NCI-H2107 treated with DMSO at 0.1 percent for 48 hours (cell line): Measurements from ENCODE around the gene INTS4.
A peak's percentile ranks its signal among the peaks of the same experiment; 100 is the strongest.
"Not testable (repeated sequence)": the region's sequence is repeated elsewhere in the genome, so short reads cannot be mapped to it uniquely, and the experiment has no call there.

Experiments
- DNase-seq: peaks from one replicate; lab custom pipeline; 2025; ENCODE audit not compliant: unreplicated experiment; lab: John Stamatoyannopoulos, UW

INTS4 gene

DNA sequence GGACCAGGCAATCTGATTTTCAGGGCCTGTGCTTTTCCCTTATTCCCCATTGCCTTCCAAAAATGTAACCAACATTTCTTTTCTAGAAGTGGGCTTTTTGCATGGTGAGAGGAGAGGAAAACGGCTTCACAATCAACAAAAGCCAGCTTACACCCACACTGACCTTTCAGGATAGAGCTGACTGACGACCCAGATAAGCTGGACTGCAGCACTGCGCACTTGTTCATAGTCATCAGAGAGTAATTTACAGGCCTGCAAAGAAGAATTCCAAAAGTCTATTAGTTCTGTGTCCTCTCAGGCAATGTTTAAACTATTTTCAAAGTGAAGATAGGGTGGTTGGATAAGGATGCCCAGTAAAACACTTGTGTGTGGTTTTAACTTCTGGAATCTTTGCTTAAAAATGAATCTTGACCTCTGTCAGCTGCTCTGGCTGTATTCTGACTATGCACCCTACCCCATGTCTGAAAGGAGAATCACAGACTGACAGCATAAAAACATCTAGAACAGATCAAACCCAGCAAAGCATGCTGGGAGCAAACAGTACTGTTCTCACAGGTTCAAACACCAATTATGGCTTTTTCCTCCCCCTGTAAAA lies 35.8 kb downstream of the INTS4 start:
- DNase-seq: not testable (repeated sequence)

DNA sequence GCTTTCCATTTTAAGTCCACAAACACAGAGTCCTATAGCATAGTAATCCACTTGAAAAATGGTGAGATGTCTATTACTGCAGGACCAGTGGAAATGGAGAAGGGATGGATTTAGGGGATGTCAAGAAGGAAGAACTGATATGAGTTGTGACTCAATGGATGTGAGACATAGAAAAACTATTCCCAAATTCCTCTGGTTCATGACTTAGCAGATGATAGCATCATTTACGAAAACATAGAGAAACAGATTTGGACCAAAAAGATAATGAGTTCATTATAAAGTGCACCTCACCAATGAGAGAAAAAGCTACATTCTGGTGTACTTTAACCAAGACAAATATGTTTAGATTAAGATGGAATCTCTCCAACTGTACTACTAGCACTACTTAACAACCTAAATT lies 51.2 kb downstream of the INTS4 start:
- DNase-seq: not testable (repeated sequence)

DNA sequence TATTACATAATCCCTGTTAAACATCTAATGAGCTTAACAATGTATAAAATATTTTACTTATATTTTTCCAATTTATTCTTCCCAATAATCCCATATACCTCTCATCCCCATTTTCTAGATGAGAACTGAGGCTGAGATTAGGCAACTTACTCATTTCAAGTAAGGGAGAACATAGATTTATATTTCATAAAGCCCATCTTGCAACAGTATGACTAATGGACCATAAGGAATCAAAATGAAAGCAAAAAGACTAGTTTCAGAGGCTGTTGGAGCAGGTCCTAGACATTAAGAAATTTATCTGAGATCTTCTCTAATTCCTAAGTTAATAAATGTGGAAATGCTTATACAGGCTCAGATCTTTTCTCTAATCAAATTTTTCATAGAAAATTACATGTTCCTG lies 52.0 kb downstream of the INTS4 start:
- not testable (repeated sequence) for DNase-seq

DNA sequence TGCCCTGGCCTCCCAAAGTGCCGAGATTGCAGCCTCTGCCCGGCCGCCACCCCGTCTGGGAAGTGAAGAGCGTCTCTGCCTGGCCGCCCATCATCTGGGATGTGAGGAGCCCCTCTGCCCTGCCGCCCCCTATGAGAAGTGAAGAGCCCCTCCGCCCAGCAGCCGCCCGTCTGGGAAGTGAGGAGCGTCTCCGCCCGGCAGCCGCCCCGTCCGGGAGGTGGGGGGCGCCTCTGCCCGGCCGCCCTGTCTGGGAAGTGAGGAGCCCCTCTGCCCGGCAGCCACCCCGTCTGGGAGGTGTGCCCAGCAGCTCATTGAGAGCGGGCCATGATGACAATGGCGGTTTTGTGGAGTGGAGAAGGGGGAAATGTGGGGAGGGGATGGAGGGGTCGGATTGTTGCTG lies 60.9 kb downstream of the INTS4 start:
- DNase-seq: not testable (repeated sequence)

DNA sequence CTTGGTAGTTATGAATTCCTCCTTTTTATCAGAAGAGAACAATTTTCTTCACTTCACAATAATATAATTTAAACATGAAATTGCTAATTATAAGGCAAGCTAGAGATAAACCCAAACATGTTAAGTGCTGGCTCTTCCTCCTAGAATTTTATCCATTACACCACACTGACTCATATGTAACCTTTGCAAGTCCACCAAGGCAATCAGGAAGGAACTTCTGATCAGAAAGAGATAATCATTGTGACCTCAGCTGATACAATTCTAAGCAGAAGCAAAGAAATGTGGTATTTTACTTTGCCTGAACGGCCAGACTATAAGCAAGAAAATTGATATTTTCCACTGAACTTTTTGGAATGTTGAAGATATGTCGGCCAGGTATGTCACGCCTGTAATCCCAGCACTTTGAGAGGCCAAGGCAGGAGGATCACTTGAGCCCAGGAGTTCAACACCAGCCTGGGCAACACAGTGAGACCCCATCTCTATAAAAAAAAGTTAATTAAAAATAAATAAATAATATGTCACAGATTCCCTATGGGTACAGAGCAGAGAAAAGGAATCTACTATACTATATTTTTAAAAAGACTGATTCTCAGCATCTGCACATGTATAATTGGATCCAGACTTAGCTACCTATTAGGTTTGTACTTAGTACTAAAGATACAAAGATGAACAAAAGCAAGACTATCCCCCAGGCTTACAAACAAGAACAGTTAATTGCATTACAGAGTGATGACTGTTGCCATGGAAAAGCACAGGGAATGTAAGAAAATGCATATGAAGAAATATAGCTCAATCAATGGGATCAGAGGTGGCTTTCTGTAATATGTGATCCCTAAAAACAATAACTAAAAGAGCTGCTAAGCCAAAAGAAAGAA lies 63.9 kb downstream of the INTS4 start:
- not testable (repeated sequence) for DNase-seq

DNA sequence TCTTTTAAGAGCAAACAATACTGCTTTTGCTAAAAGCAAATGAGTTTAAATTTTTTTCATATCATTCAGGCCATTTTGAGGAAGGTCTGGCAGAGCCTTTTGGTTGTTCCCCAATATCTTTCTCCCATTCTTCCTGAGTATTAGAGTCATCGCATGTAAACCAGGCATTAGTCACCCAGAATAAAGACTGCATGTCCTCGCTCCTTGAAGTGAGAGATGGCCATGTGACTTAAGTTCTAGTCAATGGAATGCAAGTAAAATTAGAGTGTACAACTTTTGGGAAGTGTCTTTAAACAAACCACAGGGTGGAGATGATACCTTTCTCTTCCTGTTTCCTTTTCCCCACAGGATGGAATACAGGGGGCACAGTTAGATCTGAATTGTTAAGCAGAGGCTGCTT lies 76.8 kb downstream of the INTS4 start:
- DNase-seq: not testable (repeated sequence)

DNA sequence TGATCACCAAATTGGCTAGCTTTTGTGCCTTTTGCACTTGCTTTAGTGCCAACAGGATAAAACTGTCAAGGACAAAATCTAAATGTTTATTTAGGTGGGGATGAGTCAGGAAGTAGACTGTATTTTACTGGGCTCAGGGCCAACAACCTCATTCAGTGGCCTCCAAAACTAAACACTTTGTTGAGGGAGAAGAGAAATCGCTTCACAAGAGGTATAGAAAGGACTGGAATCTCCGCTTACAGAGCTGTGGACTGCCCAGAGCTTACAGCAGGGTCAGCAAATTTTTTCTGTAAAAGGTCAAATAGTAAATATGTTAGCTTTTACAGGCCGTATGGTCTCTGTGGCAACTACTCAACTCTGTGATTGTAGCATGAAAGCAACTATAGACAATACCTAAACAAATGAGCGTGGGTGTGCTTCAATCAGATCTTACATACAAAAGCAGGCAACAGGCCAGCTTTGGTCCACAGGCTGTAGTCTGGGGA lies 80.1 kb downstream of the INTS4 start:
- DNase-seq: peak; percentile 8

DNA sequence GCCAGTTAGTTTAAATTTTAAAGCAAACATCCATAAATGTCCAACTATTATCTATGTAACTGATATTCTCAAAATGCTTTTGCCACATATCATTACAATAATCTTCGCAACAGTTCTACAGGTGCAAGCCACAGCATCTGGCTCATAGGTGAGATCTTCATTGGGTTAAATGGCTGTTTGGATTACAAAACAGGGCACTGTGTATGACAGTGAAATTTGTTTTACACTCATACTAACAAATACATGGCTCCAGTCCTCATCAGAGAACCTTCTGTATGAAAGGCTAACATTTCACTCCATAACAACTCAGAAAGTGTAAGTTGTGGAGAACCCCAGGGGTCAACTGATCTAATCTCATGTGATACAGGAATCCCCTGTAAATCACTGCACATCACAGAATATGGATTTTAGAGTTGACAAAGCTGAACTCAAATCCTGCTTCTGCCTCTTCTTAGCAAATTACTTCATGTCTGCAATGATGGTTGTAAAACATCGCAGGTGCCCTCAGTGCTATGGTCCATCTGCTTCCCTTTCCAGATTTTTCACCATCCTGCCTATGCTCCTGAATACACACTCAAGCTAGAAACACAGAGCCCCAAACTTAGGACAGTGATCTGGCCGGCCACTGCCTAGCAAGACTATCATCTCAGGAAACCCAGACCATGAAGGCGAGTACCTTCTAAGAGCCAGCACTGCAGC lies 80.7 kb downstream of the INTS4 start:
- not testable (repeated sequence) for DNase-seq

DNA sequence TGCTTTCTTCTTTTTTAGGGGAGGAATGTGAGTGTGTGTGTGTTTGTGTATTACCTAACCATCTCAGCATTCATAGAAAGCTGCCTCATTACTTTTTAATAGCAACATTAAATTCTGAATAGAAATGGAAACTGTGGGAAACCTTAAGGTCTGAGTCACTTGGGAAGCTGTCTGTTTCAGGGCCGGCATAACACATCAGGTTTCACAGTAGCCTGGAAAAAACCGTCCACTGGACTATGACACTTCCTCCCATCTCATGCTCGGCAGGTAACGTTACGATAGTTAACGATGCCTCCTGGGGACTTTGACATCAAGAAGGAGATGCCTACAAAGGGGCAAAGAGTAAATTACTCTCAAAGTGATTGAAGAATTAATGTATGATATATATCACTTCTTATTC lies 83.6 kb downstream of the INTS4 start:
- not testable (repeated sequence) for DNase-seq

DNA sequence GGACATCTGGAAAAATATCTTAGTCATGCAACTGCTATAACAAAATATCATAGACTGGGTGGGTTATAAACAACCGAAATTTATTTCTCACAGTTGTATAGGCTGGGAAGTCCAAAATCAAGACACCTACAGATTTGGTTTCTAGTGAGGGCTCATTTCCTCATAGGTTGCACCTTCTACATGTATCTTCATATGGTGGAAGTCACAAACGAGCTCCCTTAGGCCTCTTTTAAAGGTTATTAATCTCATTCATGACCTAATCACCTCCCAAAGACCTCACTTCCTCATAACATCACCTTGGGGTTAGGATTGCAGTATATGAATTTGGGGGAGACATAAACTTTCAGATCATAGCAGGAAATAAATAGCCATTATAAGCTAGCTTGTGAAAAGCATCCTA lies 85.2 kb downstream of the INTS4 start:
- no peak for DNase-seq

DNA sequence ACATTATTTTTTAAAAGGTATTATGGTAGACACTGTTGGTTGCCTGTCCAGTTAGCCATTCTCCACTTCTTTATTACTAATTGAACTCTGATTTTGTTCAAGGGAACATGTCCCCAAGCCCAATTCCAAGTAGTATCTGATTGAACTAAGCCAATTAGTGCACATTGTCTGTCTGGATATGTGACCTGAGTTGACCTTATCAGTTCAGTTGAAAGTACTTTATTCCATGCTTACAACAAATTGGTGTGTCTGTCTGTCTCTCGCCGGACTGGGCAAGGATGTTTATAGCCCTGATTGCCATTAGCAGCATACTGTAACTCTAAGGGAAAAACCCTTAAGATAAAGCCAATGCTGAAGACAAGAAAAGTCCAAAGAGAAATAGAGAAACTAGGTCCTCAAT lies 85.6 kb downstream of the INTS4 start:
- DNase-seq: no peak

DNA sequence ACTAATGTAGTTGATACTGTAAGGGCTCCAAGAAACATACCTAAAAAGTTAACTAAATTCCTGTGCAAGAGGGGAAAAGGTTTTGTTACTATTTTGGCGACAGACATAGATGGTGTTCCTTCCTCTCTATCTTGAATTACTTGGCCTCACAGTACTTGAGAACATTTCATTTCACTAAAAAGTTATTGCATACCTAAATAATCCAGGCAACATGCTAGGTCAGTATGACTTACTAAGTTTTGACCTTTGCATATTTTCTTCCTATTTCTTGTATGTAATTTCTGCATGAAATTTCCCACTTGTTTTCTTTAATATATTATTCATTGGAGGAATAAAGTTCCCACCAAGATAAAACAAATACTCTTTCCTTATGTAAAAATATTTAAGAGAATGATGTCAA lies 99.5 kb downstream of the INTS4 start:
- DNase-seq: not testable (repeated sequence)

DNA sequence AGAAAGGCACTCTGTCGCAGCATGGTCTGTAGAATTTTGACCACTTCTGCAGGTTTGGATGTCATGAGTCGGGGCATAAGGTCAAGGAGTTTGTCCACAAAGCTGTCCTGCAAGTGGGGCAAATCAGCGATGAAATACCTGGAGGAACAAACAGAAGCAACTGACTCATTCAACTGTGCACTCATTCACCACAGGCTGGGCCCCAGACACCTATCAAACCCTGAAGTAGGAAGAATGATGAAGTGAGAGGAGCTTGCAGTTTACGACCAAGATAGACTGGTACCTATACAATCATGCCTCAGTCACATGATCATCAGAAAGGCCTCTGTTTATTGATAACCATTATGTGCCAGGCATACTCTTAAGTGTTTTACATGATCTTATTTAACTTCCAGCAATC lies 102.8 kb downstream of the INTS4 start:
- not testable (repeated sequence) for DNase-seq

DNA sequence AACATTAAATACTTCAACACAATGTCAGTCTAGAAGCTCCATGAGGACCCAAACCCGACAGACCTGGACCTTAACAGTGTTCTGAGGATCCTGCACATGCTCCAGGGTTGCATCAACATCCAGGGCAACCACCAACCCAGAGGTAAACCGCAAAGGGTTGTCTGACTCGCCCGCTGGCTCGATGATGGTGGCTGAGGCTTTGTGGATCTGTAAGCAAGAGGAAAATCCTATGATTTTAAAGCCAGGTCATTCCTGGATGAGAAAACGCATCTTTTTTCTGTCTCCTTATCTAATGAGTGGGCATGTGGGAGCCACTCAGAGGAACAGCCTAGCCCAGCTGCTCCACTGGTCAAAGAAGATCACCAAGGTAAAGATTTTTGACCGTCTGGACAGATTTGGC lies 103.2 kb downstream of the INTS4 start:
- DNase-seq: not testable (repeated sequence)

DNA sequence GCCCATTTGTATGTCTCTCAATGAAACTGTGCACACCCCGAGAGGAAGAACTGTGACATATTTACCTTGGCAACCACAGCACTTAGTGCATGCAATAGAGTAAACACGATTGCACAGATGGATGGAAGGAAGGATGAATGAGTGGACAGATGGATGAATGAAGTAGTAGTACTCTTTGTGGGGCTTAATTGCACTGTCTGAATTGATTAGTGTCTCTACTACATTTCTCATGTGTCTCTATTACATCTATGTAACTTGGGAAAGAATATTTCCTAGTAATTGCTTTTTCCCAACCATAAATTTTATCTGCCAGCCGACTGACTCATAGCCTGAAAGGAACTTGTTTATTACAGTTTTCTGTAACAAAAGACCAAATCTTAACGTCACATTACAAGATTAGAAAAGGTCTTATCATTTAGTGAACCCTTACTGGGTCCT lies 103.8 kb downstream of the INTS4 start:
- DNase-seq: not testable (repeated sequence)

DNA sequence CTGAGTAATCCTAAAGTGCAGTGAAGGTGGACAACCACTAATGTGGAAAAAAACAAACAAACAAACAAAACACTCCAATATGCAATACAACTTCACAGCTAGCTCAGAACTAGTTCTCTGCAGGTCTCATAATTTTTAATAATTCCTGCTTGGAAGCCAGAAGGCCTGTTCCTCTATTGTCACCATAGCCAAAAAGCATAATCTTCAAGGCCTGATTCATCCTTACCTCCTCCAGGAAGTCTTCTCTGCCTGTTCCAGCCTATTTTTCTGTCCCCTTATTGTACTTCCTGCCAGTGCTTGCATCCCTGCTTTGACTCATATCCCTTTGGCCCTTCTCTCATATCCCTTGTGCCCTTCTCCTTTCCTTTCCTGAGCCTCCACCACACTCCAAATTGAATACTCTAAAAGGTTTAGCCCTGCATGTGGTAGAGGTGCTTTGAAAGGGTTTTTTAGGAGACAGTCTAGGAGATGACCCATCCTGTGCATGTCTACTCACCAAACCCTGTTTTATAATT lies 104.3 kb downstream of the INTS4 start:
- DNase-seq: not testable (repeated sequence)

DNA sequence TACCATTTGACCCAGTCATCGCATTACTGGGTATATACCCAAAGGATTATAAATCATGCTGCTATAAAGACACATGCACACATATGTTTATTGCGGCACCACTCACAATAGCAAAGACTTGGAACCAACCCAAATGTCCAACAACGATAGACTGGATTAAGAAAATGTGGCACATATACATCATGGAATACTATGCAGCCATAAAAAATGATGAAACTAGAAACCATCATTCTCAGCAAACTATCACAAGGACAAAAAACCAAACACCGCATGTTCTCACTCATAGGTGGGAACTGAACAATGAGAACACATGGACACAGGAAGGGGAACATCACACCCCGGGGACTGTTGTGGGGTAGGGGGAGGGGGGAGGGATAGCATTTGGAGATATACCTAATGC lies 105.4 kb downstream of the INTS4 start:
- DNase-seq: not testable (repeated sequence)

DNA sequence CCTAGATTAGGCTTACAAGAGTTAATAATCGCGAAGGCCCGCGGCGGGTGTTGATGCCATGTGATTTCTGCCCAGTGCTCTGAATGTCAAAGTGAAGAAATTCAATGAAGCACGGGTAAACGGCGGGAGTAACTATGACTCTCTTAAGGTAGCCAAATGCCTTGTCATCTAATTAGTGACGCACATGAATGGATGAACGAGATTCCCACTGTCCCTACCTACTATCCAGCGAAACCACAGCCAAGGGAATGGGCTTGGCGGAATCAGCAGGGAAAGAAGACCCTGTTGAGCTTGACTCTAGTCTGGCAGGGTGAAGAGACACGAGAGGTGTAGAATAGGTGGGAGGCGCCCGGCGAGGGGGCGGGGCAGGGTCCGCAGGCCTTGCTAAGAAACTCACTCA lies 108.1 kb downstream of the INTS4 start:
- no peak for DNase-seq

DNA sequence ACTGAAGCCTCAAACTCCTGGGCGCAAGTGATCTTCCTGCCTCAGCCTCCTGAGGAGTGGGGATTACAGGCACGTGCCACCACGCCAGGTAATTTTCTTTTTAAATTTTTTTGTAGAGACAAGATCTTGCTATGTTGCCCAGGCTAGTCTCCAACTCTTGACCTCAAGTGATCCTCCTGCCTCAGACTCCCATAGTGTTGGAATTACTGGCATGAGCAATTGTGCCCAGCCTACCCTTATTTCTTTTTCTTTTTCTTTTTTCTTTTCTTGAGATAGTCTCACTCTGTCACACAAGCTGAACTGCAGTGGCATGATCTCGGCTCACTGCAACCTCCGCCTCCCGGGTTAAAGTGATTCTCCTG lies 109.7 kb downstream of the INTS4 start:
- DNase-seq: no peak

DNA sequence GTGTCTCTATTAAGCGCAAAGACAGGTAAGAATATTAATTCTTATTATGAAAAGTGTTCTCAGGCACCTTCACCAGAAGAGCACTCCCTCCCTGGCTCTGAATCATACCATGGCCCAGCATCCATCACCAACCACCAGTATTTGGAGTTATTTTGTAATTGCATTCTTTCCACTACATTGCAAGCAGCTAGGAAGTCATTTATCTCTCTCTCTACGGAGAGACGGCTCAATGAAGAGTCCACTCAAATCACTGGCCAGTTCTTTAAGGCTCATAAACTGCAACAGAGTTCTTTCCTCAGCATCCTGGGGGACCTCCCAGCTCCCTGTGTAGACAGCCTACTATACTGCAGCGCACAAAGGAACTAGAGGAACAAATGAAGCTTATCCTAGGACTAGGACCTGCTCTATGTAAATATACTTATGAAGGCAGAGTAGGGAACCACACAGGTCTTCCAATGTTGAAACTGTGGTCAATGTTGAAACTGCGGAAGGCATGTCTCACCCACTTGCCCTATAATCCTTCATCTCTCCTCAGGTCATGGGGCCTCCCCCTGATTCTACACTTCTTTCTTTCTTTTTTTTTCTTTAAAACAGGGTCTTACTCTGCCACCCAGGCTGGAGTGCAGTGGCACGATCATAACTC lies 110.2 kb downstream of the INTS4 start:
- no peak for DNase-seq

DNA sequence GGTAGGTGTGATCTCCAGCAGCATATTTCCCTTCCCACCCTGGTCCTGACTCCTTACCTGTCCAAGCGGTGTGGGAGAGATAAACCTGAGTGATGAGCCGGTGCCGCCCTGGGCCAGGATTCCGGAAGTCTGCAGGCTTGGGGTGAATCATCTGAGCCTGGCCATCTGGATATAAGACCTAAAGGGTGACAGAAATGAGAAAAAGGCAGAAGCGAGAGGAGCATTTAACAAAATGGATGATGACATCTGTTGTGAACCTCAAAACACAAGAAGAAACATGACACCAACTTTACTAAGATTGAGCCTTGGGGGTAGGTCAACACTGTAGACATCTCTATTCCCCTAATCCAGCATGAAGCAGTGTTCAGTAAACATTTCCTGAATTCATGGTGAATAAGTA lies 110.7 kb downstream of the INTS4 start:
- DNase-seq: no peak
